Astrocyte (in vitro differentiated cells and primary cell): ENCODE measurements around the gene TENM3. TPM values are rescaled to one million over a fixed set of nuclear protein-coding genes. Genes with fewer than 3 reads are reported as not detected.

Experiments used
- DNase-seq: peaks from one replicate; pipeline ENCODE4 v3.0.0-alpha.2; 2010; ENCODE audit warnings: low read depth
- FAIRE-seq: peaks from 2 replicates; lab custom pipeline; 2011; peaks lifted over from hg19 to GRCh38; lab: Jason Lieb, UNC
- H2AFZ ChIP-seq: 2 replicates; pipeline ENCODE4 v1.6.0; 2012; ENCODE audit warnings: low read depth, low read length, inconsistent platforms
- H3K27ac ChIP-seq: 2 replicates; pipeline ENCODE4 v1.5.1; 2011; ENCODE audit warnings: low read depth, low read length, inconsistent platforms
- H3K27me3 ChIP-seq: 2 replicates; pipeline ENCODE4 v1.6.0; 2011; ENCODE audit warnings: low read length, inconsistent platforms; ENCODE audit not compliant: insufficient read depth
- H3K36me3 ChIP-seq: 2 replicates; pipeline ENCODE4 v1.5.1; 2011; ENCODE audit warnings: low read length, inconsistent platforms; ENCODE audit not compliant: insufficient read depth
- H3K4me1 ChIP-seq: 2 replicates; pipeline ENCODE4 v1.5.1; 2011; ENCODE audit warnings: low read length, inconsistent platforms; ENCODE audit not compliant: insufficient read depth
- H3K4me2 ChIP-seq: 2 replicates; pipeline ENCODE4 v1.6.0; 2012; ENCODE audit warnings: low read length, inconsistent platforms
- H3K4me3 ChIP-seq: 2 replicates; pipeline ENCODE4 v1.5.1; 2011; ENCODE audit warnings: low read depth, mild to moderate bottlenecking, low read length, inconsistent platforms; ENCODE audit not compliant: insufficient read depth
- H3K79me2 ChIP-seq: 2 replicates; pipeline ENCODE4 v1.6.0; 2012; ENCODE audit warnings: mild to moderate bottlenecking, low read length, inconsistent platforms; ENCODE audit not compliant: insufficient read depth
- H3K9ac ChIP-seq: 2 replicates; pipeline ENCODE4 v1.6.0; 2012; ENCODE audit warnings: mild to moderate bottlenecking, low read length, inconsistent platforms
- H3K9me3 ChIP-seq: 2 replicates; pipeline ENCODE4 v1.5.1; 2012; ENCODE audit warnings: low read depth, mild to moderate bottlenecking, low read length, inconsistent platforms; ENCODE audit not compliant: insufficient read depth
- H4K20me1 ChIP-seq: 2 replicates; pipeline ENCODE4 v1.6.0; 2012; ENCODE audit warnings: low read length, inconsistent platforms; ENCODE audit not compliant: insufficient read depth
- H3K27ac Mint-ChIP-seq: one replicate; pipeline ENCODE4 v1.8.0; 2021; ENCODE audit warnings: mild to moderate bottlenecking, mixed read lengths; ENCODE audit not compliant: unreplicated experiment
- H3K27me3 Mint-ChIP-seq: one replicate; pipeline ENCODE4 v1.8.0; 2021; ENCODE audit warnings: low read depth, mixed read lengths; ENCODE audit not compliant: unreplicated experiment
- H3K36me3 Mint-ChIP-seq: one replicate; pipeline ENCODE4 v1.8.0; 2021; ENCODE audit warnings: low read depth, mixed read lengths; ENCODE audit not compliant: unreplicated experiment
- H3K4me1 Mint-ChIP-seq: one replicate; pipeline ENCODE4 v1.8.0; 2021; ENCODE audit warnings: low read depth, mixed read lengths; ENCODE audit not compliant: unreplicated experiment
- H3K4me3 Mint-ChIP-seq: one replicate; pipeline ENCODE4 v1.8.0; 2021; ENCODE audit warnings: mild to moderate bottlenecking, moderate library complexity, mixed read lengths; ENCODE audit not compliant: unreplicated experiment
- H3K9me3 Mint-ChIP-seq: one replicate; pipeline ENCODE4 v1.8.0; 2021; ENCODE audit warnings: mild to moderate bottlenecking, mixed read lengths; ENCODE audit not compliant: unreplicated experiment
- CTCF ChIP-seq: IDR thresholded peaks from 2 replicates; pipeline ENCODE4 v1.5.1; 2011; ENCODE audit warnings: low read depth, mild to moderate bottlenecking, inconsistent platforms, low read length, moderate library complexity; ENCODE audit not compliant: insufficient read depth
- EZH2 ChIP-seq: IDR thresholded peaks from 2 replicates; pipeline ENCODE4 v1.6.1; 2012; ENCODE audit warnings: mild to moderate bottlenecking, low read length, inconsistent platforms; ENCODE audit not compliant: insufficient read depth
- total RNA-seq: library from RNA; stranded (reverse); gene quantifications from 2 replicates; pipeline ENCODE4 v1.2.1, GENCODE V29; 2021

Gene TENM3
- total RNA-seq, 1 donor from 2014 or later, result 127 TPM

GRCh38 chr4:182404376-182404775 is 161.2 kb downstream of the TENM3 start:
- no peaks in the 10 kb centered on the region for H3K4me1 ChIP-seq
- TF ChIP-seq EZH2 (no peak), CTCF (no peak)
- H3K4me2 ChIP-seq, result no peak overlapping the region
- Mint-ChIP-seq H3K36me3 (peaks cover 4% of the 10 kb centered on the region), H3K4me1 (peaks cover 10% of the 10 kb centered on the region), H3K27ac (no peak overlapping the region), H3K9me3 (no peaks in the 10 kb centered on the region), H3K4me3 (no peak overlapping the region), H3K27me3 (no peaks in the 10 kb centered on the region)
- H2AFZ ChIP-seq, result no peak overlapping the region
- peaks cover 4% of the 10 kb centered on the region for H4K20me1 ChIP-seq
- H3K4me3 ChIP-seq, result no peak overlapping the region
- no peaks in the 10 kb centered on the region for H3K27me3 ChIP-seq
- no peak overlapping the region for H3K9ac ChIP-seq
- H3K79me2 ChIP-seq, result no peaks in the 10 kb centered on the region
- H3K36me3 ChIP-seq, result no peaks in the 10 kb centered on the region
- peaks cover 2% of the 10 kb centered on the region for H3K9me3 ChIP-seq
- DNase-seq (no peak), FAIRE-seq (no peak)
- H3K27ac ChIP-seq, result no peak overlapping the region

- Histone ChIP-seq H4K20me1 (peaks cover 4% of the 10 kb centered on the region), H3K36me3 (no peaks in the 10 kb centered on the region), H3K4me3 (no peak overlapping the region), H3K4me1 (no peaks in the 10 kb centered on the region), H3K4me2 (no peak overlapping the region), H2AFZ (no peak overlapping the region), H3K27me3 (no peaks in the 10 kb centered on the region), H3K79me2 (no peaks in the 10 kb centered on the region), H3K9me3 (peaks cover 2% of the 10 kb centered on the region), H3K9ac (no peak overlapping the region), H3K27ac (no peak overlapping the region)
- Mint-ChIP-seq H3K27ac (no peak overlapping the region), H3K4me1 (peaks cover 10% of the 10 kb centered on the region), H3K4me3 (no peak overlapping the region), H3K36me3 (peaks cover 4% of the 10 kb centered on the region), H3K9me3 (no peaks in the 10 kb centered on the region), H3K27me3 (no peaks in the 10 kb centered on the region)
- DNase-seq, result no peak
- no peak for FAIRE-seq
- TF ChIP-seq EZH2 (no peak), CTCF (no peak)
Observed at GRCh38 chr4:182405087-182405486, 161.9 kb downstream of the TENM3 start.

GRCh38 chr4:182409271-182409670 is 166.1 kb downstream of the TENM3 start:
- H3K4me2 ChIP-seq, result no peak overlapping the region
- no peak for TF ChIP-seq EZH2
- TF ChIP-seq CTCF, result no peak
- no peak overlapping the region for H3K27ac Mint-ChIP-seq
- FAIRE-seq (no peak), DNase-seq (peak; percentile 21)
- H3K27ac ChIP-seq, result no peak overlapping the region
- H3K4me1 Mint-ChIP-seq, result peaks cover 5% of the 10 kb centered on the region
- peaks cover 2% of the 10 kb centered on the region for H3K9me3 Mint-ChIP-seq
- peaks cover 19% of the 10 kb centered on the region for H3K36me3 Mint-ChIP-seq
- no peak overlapping the region for H2AFZ ChIP-seq
- H3K4me1 ChIP-seq, result no peaks in the 10 kb centered on the region
- no peaks in the 10 kb centered on the region for H3K79me2 ChIP-seq
- H3K27me3 Mint-ChIP-seq, result no peaks in the 10 kb centered on the region
- H3K4me3 ChIP-seq, result no peak overlapping the region
- no peaks in the 10 kb centered on the region for H3K9me3 ChIP-seq
- peaks cover 4% of the 10 kb centered on the region for H4K20me1 ChIP-seq
- H3K36me3 ChIP-seq, result no peaks in the 10 kb centered on the region
- no peak overlapping the region for H3K4me3 Mint-ChIP-seq
- H3K9ac ChIP-seq, result no peak overlapping the region
- H3K27me3 ChIP-seq, result no peaks in the 10 kb centered on the region
